Measurements from ENCODE around the gene PRAC1. TPM values are rescaled to one million over a fixed set of nuclear protein-coding genes. Genes with fewer than 3 reads are reported as not detected.
A peak's percentile ranks its signal among the peaks of the same experiment; 100 is the strongest.

The PRAC1 gene
- total and polyA plus RNA-seq, 2 donors (not counting 1 experiment from before 2014, with no cell fraction given): not detected

DNA sequence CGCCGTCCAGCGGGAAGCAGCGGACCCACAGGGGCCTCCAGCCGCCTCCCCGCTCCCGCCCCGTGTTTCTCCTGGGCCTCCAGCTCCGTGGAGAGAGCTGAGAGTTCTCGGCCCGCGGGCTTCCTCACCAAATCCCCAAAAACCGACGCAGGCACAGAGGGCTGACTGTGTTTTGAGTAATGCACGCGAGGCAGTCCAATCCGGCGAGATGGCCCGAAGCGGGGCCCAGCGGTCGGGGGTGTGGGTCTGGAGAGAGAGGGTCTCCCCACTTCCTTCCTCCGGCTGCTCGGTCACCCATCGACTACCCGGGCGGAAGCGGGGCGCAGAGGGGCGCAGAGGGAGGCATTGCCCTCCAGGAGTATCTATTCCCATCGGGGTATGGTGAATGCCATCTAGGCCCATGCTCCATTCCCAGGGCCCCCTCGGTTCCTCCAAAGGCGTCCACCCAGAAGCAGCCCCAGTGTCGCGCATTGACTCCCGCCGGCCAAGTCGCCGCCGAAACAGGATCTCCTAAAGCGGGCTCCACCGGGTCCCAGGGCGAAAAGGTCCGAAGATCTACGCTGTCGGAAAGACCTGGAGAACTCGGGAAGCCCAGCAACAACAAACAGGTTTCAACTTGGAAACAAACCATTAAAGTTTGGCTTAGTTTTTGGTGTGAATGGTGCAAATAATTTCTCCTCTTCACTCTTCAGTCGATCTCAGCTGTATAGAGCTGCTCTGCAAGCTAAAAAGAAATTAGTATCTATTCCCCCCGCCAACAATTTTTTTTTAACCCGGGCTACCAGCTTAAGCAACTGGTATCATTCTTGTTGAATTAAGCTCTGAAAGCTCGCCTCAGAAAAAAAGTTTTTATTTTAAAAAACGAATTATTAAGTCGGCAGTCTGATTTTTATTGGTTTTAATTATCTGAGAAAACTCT, 25.4 kb upstream of the PRAC1 start:
- H3K79me2 ChIP-seq (ENCODE audit: control insufficient read depth, insufficient read depth, low read length): no peaks in the 10 kb centered on the region
- no peaks in the 10 kb centered on the region for H3K36me3 ChIP-seq (replicated peaks in 1 of 2; ENCODE audit: control extremely low read depth in 1 of 2, control insufficient read depth in 1 of 2, extremely low read depth in 1 of 2, insufficient read depth in 2 of 2, low read length in 1 of 2)
- CTCF ChIA-PET: interaction anchor here (0.9 to 2.6 kb wide), 6 partner anchors 10 to 949 kb away, joined by 3 to 13 read pairs (median 4); partner anchors contain the start of gene PRAC2
- peaks cover 78% of the 10 kb centered on the region for H3K27me3 Mint-ChIP-seq
- peaks cover 0 to 38% (median 6%) of the 10 kb centered on the region in 3 donors for H3K9me3 ChIP-seq (ENCODE audit: control extremely low read depth in 1 of 3, control insufficient read depth in 2 of 3, insufficient read depth in 1 of 3, low read length in 2 of 3)
- no peak overlapping the region for H3K4me3 Mint-ChIP-seq
- POLR2A ChIA-PET: no interaction called here
- H4K20me1 ChIP-seq (ENCODE audit: control insufficient read depth, insufficient read depth, low read length, poor library complexity, severe bottlenecking): no peaks in the 10 kb centered on the region
- H3K4me1 Mint-ChIP-seq: peaks cover 7% of the 10 kb centered on the region
- no peak overlapping the region for H3K9ac ChIP-seq (ENCODE audit: low read length)
- intact Hi-C loops (cut with micrococcal nuclease): loop anchor here (2.0 kb wide), 1 partner anchor 23 kb away; no protein-coding TSS in a partner anchor
- peak overlapping the region; percentile 13 for H3K4me2 ChIP-seq (replicated peaks; ENCODE audit: low read depth, low read length, poor library complexity, severe bottlenecking)
- no peak overlapping the region for H3K27ac ChIP-seq (ENCODE audit: low read length in 2 of 2)
- no peak overlapping the region for H2AFZ ChIP-seq (ENCODE audit: insufficient read depth, low read depth, low read length, poor library complexity, severe bottlenecking)
- peak; percentile 60 for TF ChIP-seq EZH2 (IDR thresholded peaks at IDR 0.05; ENCODE audit: borderline replicate concordance, insufficient read depth, low read depth, low read length, poor library complexity, severe bottlenecking)
- TF ChIP-seq, protein P1, sequence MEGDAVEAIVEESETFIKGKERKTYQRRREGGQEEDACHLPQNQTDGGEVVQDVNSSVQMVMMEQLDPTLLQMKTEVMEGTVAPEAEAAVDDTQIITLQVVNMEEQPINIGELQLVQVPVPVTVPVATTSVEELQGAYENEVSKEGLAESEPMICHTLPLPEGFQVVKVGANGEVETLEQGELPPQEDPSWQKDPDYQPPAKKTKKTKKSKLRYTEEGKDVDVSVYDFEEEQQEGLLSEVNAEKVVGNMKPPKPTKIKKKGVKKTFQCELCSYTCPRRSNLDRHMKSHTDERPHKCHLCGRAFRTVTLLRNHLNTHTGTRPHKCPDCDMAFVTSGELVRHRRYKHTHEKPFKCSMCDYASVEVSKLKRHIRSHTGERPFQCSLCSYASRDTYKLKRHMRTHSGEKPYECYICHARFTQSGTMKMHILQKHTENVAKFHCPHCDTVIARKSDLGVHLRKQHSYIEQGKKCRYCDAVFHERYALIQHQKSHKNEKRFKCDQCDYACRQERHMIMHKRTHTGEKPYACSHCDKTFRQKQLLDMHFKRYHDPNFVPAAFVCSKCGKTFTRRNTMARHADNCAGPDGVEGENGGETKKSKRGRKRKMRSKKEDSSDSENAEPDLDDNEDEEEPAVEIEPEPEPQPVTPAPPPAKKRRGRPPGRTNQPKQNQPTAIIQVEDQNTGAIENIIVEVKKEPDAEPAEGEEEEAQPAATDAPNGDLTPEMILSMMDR (IDR thresholded peaks at IDR 0.05): no peak
- ATAC-seq (ENCODE audit: low read depth) (no peak), DNase-seq (peak; percentile 48)
- no peaks in the 10 kb centered on the region for H3K9me3 Mint-ChIP-seq (ENCODE audit: insufficient read depth)
- peaks cover 0 to 95% (median 86%) of the 10 kb centered on the region in 4 experiments for H3K27me3 ChIP-seq (replicated peaks in 1 of 4; ENCODE audit: control extremely low read depth in 1 of 4, control insufficient read depth in 3 of 4, insufficient read depth in 4 of 4, low read length in 3 of 4)
- peaks cover 3 to 46% of the 10 kb centered on the region in 2 donors for H3K4me1 ChIP-seq (ENCODE audit: control insufficient read depth in 2 of 2, insufficient read depth in 2 of 2, low read length in 2 of 2)
- no peak overlapping the region for H3K27ac Mint-ChIP-seq
- H3K4me3 ChIP-seq (ENCODE audit: control extremely low read depth in 1 of 5, extremely low read depth in 1 of 5, insufficient read depth in 1 of 5, low read depth in 2 of 5, low read length in 4 of 5): no peak overlapping the region
- WGBS (ENCODE audit: insufficient coverage): 13% methylated on average over 42 of the region's 53 CpGs
